WERI-Rb-1 (cell line): ENCODE results near the gene WDR64.
A peak's percentile ranks its signal among the peaks of the same experiment; 100 is the strongest.

Experiments used
- DNase-seq: peaks from one replicate; pipeline ENCODE4 v3.0.0-alpha.2; 2020
- H3K27ac ChIP-seq: fragments of 250-450 bp; sonication (Bioruptor Pico); 2 replicates; pipeline ENCODE4 v1.5.1; 2020; ENCODE audit warnings: mild to moderate bottlenecking, moderate library complexity
- H3K27me3 ChIP-seq: fragments of 250-450 bp; sonication (Bioruptor Pico); 2 replicates; pipeline ENCODE4 v1.5.1; 2021; ENCODE audit warnings: mild to moderate bottlenecking, low read depth, moderate library complexity; ENCODE audit not compliant: insufficient read depth, severe bottlenecking
- H3K36me3 ChIP-seq: fragments of 250-450 bp; sonication (Bioruptor Pico); 2 replicates; pipeline ENCODE4 v1.5.1; 2020; ENCODE audit warnings: mild to moderate bottlenecking, moderate library complexity
- H3K4me3 ChIP-seq: 2 replicates; pipeline ENCODE4 v1.5.1; 2011; ENCODE audit warnings: low read depth, mild to moderate bottlenecking, control low read depth, low read length
- H3K9me3 ChIP-seq: fragments of 250-450 bp; sonication (Bioruptor Pico); 2 replicates; pipeline ENCODE4 v1.5.1; 2021; ENCODE audit warnings: mild to moderate bottlenecking, moderate library complexity; ENCODE audit not compliant: severe bottlenecking
- CTCF ChIP-seq: IDR thresholded peaks from 2 replicates; pipeline ENCODE4 v1.5.1; 2011; ENCODE audit warnings: low read depth, mild to moderate bottlenecking, control low read depth, inconsistent platforms, low read length

The WDR64 gene

DNA sequence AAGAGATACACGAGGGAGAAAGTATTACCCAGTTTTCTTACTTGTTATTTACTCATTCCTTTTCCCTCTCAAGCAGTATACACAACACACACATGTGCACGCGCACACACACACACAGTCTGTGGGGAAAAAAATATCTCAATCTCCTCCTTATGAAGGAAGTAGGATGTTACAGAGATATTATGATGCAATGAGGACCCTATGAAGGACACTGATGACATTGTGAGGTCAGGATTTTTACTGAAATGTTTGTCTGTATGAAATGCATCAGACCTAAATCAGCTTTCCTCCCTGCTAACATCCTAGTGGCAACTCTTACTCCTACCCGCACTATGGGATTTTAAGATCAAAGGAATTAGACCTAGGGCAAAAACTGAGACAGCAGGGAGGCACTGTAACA lies at the start of gene WDR64:
Gene WDR64 (plus strand): TSS at position 270 of the 400 bp plus-strand sequence. CDS start 204 bp downstream, outside the sequence.
- no peak within 1 kb of the TSS for H3K4me3 ChIP-seq
- H3K27ac ChIP-seq, result no peak within 1 kb of the TSS
- no peaks in the 10 kb centered on the region for H3K9me3 ChIP-seq
- peaks cover 34% of the 10 kb centered on the region for H3K27me3 ChIP-seq
- no peak for TF ChIP-seq CTCF
- DNase-seq, result no peak
- H3K36me3 ChIP-seq, result no peaks in the 10 kb centered on the region

GRCh38 chr1:241603731-241604245 lies 48.3 kb upstream of the WDR64 start:
- TF ChIP-seq CTCF, result no peak
- Histone ChIP-seq H3K27me3 (peaks cover 4% of the 10 kb centered on the region), H3K27ac (no peak overlapping the region), H3K4me3 (no peak overlapping the region), H3K36me3 (no peaks in the 10 kb centered on the region), H3K9me3 (no peaks in the 10 kb centered on the region)
- no peak for DNase-seq

- DNase-seq, result peak; percentile 31
- peak; percentile 75 for TF ChIP-seq CTCF
- Histone ChIP-seq H3K36me3 (no peaks in the 10 kb centered on the region), H3K27ac (no peak overlapping the region), H3K4me3 (no peak overlapping the region), H3K9me3 (no peaks in the 10 kb centered on the region), H3K27me3 (peaks cover 10% of the 10 kb centered on the region)
These were observed 46.8 kb upstream of the WDR64 start for GRCh38 chr1:241605146-241605805.

DNA sequence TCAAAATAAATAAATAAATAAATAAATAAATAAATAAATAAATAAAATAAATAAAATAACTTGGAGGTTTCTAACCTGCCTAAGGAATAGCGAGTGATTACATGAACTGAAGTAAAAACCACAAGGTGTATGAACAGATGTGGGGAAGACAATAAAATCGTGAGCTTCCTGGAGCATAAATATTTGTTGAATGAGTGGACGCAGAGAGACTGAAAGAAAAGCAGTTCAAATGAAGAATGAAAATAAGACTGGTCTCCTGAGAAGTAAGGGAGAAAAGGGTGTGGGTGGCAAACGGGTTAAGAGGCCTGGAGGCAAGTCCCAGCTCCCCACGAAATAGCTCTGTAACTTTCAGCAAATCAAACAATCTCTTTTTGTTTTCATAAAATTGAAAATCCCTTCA lies 45.5 kb upstream of the WDR64 start:
- Histone ChIP-seq H3K36me3 (no peaks in the 10 kb centered on the region), H3K4me3 (no peak overlapping the region), H3K27ac (no peak overlapping the region), H3K27me3 (peaks cover 6% of the 10 kb centered on the region), H3K9me3 (no peaks in the 10 kb centered on the region)
- TF ChIP-seq CTCF, result no peak
- no peak for DNase-seq

DNA sequence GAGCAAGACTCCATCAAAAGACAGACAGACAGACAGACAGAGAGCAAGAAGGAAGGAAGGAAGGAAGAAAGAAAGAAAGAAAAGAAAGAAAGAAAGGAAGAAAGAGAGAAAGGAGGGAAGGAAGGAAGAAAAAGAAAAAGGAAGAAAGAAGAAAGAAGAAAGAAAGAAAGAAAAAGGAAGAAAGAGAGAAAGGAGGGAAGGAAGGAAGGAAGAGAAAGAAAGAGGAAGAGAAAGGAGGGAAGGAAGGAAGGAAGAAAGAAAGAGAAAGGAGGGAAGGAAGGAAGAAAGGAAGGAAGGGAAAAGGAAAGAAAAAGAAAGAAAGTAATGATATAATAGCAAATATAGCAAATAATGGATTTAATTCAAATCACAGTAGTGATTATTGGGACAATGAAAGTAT lies 44.6 kb upstream of the WDR64 start:
- no peak for DNase-seq
- no peaks in the 10 kb centered on the region for H3K9me3 ChIP-seq

More for the DNA sequence above, 44.6 kb upstream of the WDR64 start:
- no peak overlapping the region for H3K4me3 ChIP-seq
- no peak for TF ChIP-seq CTCF
- H3K36me3 ChIP-seq, result no peaks in the 10 kb centered on the region
- H3K27ac ChIP-seq, result no peak overlapping the region
- H3K27me3 ChIP-seq, result peaks cover 6% of the 10 kb centered on the region
